Measurements from ENCODE around the gene AXL.
"Not testable (repeated sequence)": the region's sequence is repeated elsewhere in the genome, so short reads cannot be mapped to it uniquely, and the experiment has no call there.

AXL gene

DNA sequence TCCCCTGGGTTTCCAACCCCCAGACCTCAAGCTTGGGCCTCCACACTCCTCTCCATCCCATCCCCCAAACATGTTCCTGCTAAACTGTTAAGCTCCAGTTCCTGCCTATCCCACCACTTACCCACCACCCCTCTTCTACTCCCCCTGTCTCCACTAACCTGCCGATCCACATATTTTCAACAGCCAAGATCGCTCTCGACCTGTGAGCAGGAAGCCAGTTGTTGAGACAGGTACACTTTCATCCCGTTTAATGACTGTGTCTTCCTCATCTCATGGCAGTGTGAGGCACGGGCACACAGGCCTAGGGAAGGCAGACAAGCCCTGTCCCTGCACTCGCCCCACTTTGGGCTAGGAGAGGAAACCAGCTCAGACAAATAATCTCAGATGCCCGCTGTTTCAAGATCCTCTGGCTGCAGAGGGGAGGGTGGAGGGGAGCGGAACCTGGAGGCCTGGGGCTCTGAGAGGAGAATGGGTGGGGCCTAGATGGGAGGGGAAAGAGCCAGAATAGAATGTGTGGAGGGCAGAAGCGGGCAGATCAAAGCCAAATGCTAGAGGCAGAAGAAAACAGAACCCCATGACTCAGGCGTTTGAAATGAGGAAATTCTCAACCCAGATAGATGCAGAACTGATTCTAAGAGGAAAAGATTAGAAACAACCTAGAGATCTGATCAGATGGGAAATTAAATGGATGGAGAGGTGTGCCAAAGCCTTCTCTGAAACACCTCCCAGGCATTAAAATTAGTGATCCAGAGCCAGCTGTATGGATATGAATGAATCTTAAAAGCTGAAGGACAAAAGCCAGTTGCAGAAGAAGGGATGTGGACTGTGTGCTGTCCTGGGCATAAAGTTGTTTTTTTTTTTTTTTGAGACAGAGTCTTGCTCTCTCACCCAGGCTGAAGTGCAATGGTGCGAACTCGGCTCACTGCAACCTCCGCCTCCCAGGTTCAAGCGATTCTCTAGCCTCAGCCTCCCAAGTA is 42.9 kb upstream of the AXL start:
- Histone ChIP-seq H4K20me1 (ENCODE audit: control insufficient read depth, insufficient read depth, low read depth, low read length) (no peaks in the 10 kb centered on the region), H3K9me3 (ENCODE audit: control insufficient read depth, insufficient read depth, low read length) (no peaks in the 10 kb centered on the region), H3K4me1 (ENCODE audit: control insufficient read depth, low read length) (peaks cover 3% of the 10 kb centered on the region; the same call in 1 of the 2 replicates), H3K27ac (ENCODE audit: low read depth, low read length) (no peak overlapping the region), H3K4me2 (ENCODE audit: low read length) (no peak overlapping the region), H3K79me2 (ENCODE audit: control insufficient read depth, low read length) (no peaks in the 10 kb centered on the region), H3F3A (ENCODE audit: control insufficient read depth, insufficient read depth) (no peaks in the 10 kb centered on the region), H3K4me3 (ENCODE audit: low read length) (no peak overlapping the region), H3K9me2 (replicated peaks; ENCODE audit: control insufficient read depth, low read length) (no peaks in the 10 kb centered on the region), H3K27me3 (ENCODE audit: control insufficient read depth, low read length) (no peaks in the 10 kb centered on the region), H3K36me3 (ENCODE audit: control insufficient read depth, low read length) (no peaks in the 10 kb centered on the region)
- no peak for TF ChIP-seq EZH2phosphoT487 (IDR thresholded peaks at IDR 0.05; ENCODE audit: borderline replicate concordance, low read length)
- TF ChIP-seq, protein P1, sequence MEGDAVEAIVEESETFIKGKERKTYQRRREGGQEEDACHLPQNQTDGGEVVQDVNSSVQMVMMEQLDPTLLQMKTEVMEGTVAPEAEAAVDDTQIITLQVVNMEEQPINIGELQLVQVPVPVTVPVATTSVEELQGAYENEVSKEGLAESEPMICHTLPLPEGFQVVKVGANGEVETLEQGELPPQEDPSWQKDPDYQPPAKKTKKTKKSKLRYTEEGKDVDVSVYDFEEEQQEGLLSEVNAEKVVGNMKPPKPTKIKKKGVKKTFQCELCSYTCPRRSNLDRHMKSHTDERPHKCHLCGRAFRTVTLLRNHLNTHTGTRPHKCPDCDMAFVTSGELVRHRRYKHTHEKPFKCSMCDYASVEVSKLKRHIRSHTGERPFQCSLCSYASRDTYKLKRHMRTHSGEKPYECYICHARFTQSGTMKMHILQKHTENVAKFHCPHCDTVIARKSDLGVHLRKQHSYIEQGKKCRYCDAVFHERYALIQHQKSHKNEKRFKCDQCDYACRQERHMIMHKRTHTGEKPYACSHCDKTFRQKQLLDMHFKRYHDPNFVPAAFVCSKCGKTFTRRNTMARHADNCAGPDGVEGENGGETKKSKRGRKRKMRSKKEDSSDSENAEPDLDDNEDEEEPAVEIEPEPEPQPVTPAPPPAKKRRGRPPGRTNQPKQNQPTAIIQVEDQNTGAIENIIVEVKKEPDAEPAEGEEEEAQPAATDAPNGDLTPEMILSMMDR (IDR thresholded peaks at IDR 0.05; ENCODE audit: low read depth, low read length, poor library complexity, severe bottlenecking) = no peak

DNA sequence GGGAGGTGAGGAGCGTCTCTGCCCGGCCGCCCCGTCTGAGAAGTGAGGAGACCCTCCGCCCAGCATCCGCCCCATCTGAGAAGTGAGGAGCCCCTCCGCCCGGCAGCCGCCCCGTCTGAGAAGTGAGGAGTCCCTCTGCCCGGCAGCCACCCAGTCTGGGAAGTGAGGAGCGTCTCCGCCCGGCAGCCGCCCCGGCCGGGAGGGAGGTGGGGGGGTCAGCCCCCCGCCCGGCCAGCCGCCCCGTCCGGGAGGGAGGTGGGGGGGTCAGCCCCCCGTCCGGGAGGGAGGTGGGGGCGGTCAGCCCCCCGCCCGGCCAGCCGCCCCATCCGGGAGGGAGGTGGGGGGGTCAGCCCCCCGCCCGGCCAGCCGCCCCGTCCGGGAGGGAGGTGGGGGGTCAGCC is 38.9 kb upstream of the AXL start:
- H3K36me3 ChIP-seq (ENCODE audit: control insufficient read depth, low read length); H3K9me3 ChIP-seq (ENCODE audit: control insufficient read depth, insufficient read depth, low read length); H3K4me3 ChIP-seq (ENCODE audit: low read length); H3K4me2 ChIP-seq (ENCODE audit: low read length); H3K9me2 ChIP-seq (replicated peaks; ENCODE audit: control insufficient read depth, low read length); H4K20me1 ChIP-seq (ENCODE audit: control insufficient read depth, insufficient read depth, low read depth, low read length); H3K79me2 ChIP-seq (ENCODE audit: control insufficient read depth, low read length); H3K4me1 ChIP-seq (ENCODE audit: control insufficient read depth, low read length); H3K27me3 ChIP-seq (ENCODE audit: control insufficient read depth, low read length); H3K27ac ChIP-seq (ENCODE audit: low read depth, low read length); H3F3A ChIP-seq (ENCODE audit: control insufficient read depth, insufficient read depth): not testable (repeated sequence)

DNA sequence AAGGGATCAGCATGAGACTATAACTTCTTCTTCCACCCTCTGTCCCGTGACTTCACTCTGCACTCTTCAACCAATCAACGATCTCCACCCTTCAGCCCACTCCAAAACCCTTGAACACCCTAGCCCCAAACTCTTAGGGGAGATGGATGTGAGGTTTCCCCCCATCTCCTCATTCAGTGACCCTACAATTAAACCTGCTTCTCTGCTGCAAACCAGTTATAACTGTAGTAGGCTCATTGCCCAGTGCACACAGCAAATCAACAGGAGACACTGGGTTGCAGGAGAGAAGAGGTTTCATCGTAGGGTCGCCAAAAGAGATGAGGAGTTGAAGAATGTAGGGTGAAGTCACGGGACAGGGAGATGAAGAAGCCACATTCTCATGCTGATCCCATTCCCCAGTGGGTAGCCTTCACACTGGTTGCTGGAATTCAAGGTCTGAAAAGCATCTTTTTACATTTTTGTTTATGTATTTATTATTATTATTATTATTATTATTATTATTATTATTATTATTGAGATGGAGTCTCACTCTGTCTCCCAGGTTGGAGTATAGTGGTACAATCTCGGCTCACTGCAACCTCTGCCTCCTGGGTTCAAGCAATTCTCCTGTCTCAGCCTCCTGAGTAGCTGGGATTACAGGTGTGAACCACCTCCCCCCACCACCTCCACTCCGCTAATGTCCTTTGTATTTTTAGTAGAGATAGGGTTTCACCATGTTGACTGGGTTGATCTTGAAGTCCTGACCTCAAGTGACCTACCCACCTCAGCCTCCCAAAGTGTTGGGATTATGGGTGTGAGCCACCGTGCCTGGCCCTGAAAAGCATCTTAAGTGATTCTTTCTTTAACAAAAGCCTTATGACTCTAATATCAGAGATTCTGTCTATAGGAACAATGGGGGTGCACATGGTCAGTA is 31.8 kb upstream of the AXL start:
- no peaks in the 10 kb centered on the region for H4K20me1 ChIP-seq (ENCODE audit: control insufficient read depth, insufficient read depth, low read depth, low read length)
- no peak overlapping the region for H3K27ac ChIP-seq (ENCODE audit: low read depth, low read length)

More for the DNA sequence above, 31.8 kb upstream of the AXL start:
- no peaks in the 10 kb centered on the region for H3K79me2 ChIP-seq (ENCODE audit: control insufficient read depth, low read length)
- H3K9me3 ChIP-seq (ENCODE audit: control insufficient read depth, insufficient read depth, low read length) = no peaks in the 10 kb centered on the region
- H3K4me1 ChIP-seq (ENCODE audit: control insufficient read depth, low read length) = no peaks in the 10 kb centered on the region
- TF ChIP-seq EZH2phosphoT487 (IDR thresholded peaks at IDR 0.05; ENCODE audit: borderline replicate concordance, low read length) = no peak
- TF ChIP-seq, protein P1 (IDR thresholded peaks at IDR 0.05; ENCODE audit: low read depth, low read length, poor library complexity, severe bottlenecking) = no peak
- no peaks in the 10 kb centered on the region for H3K27me3 ChIP-seq (ENCODE audit: control insufficient read depth, low read length)
- no peaks in the 10 kb centered on the region for H3F3A ChIP-seq (ENCODE audit: control insufficient read depth, insufficient read depth)
- no peak overlapping the region for H3K4me2 ChIP-seq (ENCODE audit: low read length)
- no peak overlapping the region for H3K4me3 ChIP-seq (ENCODE audit: low read length)
- no peaks in the 10 kb centered on the region for H3K36me3 ChIP-seq (ENCODE audit: control insufficient read depth, low read length)
- H3K9me2 ChIP-seq (replicated peaks; ENCODE audit: control insufficient read depth, low read length) = no peaks in the 10 kb centered on the region

Data from DOHH2 (cell line).